NCI-H2107 treated with DMSO at 0.1 percent for 48 hours (cell line): ENCODE data around the gene MBOAT1.

Source experiments
- DNase-seq: peaks from one replicate; lab custom pipeline; 2025; ENCODE audit not compliant: unreplicated experiment; lab: John Stamatoyannopoulos, UW

Gene MBOAT1

GRCh38 chr6:20109526-20109925, 102.7 kb downstream of the MBOAT1 start:
- DNase-seq, result no peak

GRCh38 chr6:20105838-20106237, 106.4 kb downstream of the MBOAT1 start:
- DNase-seq, result no peak

- DNase-seq, result no peak
Measured at GRCh38 chr6:20104696-20105095, 107.6 kb downstream of the MBOAT1 start.

- no peak for DNase-seq
Measured at GRCh38 chr6:20102397-20103073, 109.7 kb downstream of the MBOAT1 start.

- DNase-seq, result no peak
Measured at GRCh38 chr6:20099156-20099555, 113.1 kb downstream of the MBOAT1 start.

- no peak for DNase-seq
Measured at GRCh38 chr6:20098267-20098876, 113.9 kb downstream of the MBOAT1 start.

GRCh38 chr6:20096536-20096935, 115.7 kb downstream of the MBOAT1 start:
- DNase-seq, result no peak

- no peak for DNase-seq
Measured at GRCh38 chr6:20095436-20095835, 116.8 kb downstream of the MBOAT1 start.

GRCh38 chr6:20092071-20092566, 120.2 kb downstream of the MBOAT1 start:
- DNase-seq, result peak; percentile 34

- DNase-seq, result no peak
Measured at GRCh38 chr6:20086992-20087391, 125.3 kb downstream of the MBOAT1 start.

- DNase-seq, result no peak
Measured at GRCh38 chr6:20085817-20086216, 126.5 kb downstream of the MBOAT1 start.

GRCh38 chr6:20084411-20084810, 127.9 kb downstream of the MBOAT1 start:
- no peak for DNase-seq

GRCh38 chr6:20071998-20072397, 140.3 kb downstream of the MBOAT1 start:
- DNase-seq, result no peak

GRCh38 chr6:20070047-20070446, 142.2 kb downstream of the MBOAT1 start:
- DNase-seq, result no peak

GRCh38 chr6:20069021-20069522, 143.2 kb downstream of the MBOAT1 start:
- DNase-seq, result no peak

GRCh38 chr6:20068421-20068988, 143.8 kb downstream of the MBOAT1 start:
- DNase-seq, result no peak

- no peak for DNase-seq
Measured at GRCh38 chr6:20061952-20062351, 150.3 kb downstream of the MBOAT1 start.

GRCh38 chr6:20060252-20060651, 152.0 kb downstream of the MBOAT1 start:
- DNase-seq, result no peak

GRCh38 chr6:20058912-20059311, 153.4 kb downstream of the MBOAT1 start:
- no peak for DNase-seq

- no peak for DNase-seq
Measured at GRCh38 chr6:20058121-20058905, 154.0 kb downstream of the MBOAT1 start.

GRCh38 chr6:20056350-20056992, 155.8 kb downstream of the MBOAT1 start:
- peak; percentile 13 for DNase-seq
